GM18867 (cell line): ENCODE measurements around the gene DPEP2.
"Not testable (repeated sequence)": the region's sequence is repeated elsewhere in the genome, so short reads cannot be mapped to it uniquely, and the experiment has no call there.

Experiments
- ATAC-seq: cut with Tn5 transposase; IDR thresholded peaks from one replicate; pipeline ENCODE4 v1.9.1; 2021; ENCODE audit warnings: mild to moderate bottlenecking, moderate library complexity; ENCODE audit not compliant: unreplicated experiment

The DPEP2 gene

DNA sequence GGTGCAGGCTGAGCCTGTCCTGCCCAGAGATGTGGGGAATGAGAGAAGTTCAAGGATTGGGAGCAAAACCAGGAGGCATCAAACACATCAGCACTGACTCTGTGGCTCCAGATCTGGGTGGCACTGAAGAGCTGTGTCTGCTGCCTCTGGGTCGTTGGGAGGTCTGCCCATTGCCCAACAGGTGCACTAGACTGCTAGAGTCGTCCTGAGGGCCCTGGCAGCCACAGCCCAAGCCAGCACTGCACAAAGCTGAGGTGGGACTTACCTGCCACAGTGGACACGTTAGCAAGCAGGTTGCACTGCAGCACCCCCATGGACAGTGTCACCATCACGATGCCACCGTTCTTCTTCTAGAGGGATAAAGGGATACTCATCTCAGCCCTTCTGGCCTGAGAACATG lies 22.3 kb downstream of the DPEP2 start:
- ATAC-seq: no peak

DNA sequence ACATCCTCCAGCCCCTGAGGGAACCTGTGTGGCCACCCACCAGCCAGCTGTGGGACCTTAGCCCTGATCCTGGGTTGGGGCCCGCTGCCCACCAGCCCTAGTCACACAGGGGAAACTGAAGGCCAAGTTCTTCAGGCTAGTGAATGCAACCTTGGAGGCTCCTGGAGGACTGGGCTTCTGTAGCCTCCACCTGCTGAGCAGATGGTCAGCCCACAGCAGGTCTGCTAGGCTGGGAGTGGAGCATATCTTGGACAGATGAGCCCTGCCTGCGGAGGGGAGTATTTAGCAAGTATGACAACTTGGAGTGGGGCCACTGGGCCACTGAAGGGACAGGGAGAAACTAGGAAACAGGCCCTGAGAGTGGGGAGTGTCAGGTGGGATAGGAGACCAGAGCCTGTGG lies 23.1 kb downstream of the DPEP2 start:
- no peak for ATAC-seq

DNA sequence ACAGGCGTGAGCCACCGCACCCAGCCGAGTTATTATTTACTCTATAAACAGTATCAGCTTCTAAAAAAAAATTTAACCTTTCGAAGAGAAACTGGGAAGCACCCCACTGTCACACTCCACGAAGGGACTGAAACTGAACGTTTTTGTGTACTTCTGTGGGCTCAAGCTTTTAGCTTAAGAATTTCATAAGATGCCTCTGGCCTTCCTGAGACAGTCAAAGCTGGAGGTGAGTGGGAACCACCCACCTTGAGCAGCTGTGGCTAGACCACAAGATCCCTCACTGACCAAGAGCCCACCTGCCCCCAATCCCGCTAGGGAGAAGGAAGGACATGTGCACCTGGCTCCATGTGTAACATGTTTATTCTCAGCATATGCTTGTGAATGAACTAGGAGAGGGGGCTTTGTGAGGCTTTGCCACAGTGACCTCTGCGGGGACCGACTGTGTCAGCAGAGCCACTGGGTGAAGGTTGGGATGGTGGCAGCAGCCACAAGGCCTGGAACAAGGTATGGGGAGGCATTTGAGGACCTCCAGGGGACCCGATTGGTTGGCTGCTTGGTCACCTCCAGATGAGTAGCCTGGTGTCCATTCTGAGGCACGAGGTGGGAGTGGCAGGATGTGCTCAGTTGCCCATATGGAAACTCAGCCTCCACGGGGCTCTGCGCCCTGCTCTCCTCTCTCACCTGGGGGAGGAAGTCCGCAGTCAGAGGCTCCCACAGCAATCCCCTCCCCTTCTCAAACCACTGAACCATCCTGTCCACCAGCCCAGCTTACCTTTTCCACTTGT lies 23.8 kb downstream of the DPEP2 start:
- ATAC-seq: no peak

DNA sequence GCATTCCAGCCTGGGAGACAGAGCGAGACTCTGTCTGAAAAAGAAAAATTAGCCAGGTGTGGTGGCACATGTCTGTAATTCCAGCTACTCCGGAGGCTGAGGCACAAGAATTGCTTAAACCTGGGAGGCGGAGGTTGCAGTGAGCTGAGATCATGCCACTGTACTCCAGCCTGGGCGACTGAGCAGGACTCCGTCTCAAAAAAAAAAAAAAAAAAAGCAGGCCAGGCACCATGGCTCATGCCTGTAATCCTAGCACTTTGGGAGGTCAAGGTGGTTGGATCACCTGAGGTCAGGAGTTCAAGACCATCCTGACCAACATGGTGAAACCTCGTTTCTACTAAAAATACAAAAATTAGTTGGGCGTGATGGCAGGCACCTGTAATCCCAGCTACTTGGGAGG lies 27.0 kb downstream of the DPEP2 start:
- ATAC-seq: not testable (repeated sequence)

DNA sequence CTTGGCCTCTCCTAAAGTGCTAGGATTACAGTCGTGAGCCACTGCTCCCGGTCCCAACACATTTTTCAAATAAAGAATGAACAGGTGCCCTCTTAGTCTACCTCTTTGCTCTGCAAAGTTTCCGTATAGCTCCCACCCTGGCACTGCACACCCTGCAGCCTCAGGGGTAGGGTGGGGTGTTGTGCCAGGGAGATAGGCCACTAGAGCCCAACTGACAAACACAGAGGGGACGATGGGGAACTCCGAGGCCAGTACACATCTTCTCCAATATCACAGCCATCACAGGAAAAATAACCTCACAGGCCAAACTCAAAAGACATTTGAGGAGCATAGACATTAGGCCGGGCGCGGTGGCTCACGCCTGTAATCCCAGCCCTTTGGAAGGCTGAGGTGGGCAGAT lies 28.2 kb downstream of the DPEP2 start:
- ATAC-seq: no peak

DNA sequence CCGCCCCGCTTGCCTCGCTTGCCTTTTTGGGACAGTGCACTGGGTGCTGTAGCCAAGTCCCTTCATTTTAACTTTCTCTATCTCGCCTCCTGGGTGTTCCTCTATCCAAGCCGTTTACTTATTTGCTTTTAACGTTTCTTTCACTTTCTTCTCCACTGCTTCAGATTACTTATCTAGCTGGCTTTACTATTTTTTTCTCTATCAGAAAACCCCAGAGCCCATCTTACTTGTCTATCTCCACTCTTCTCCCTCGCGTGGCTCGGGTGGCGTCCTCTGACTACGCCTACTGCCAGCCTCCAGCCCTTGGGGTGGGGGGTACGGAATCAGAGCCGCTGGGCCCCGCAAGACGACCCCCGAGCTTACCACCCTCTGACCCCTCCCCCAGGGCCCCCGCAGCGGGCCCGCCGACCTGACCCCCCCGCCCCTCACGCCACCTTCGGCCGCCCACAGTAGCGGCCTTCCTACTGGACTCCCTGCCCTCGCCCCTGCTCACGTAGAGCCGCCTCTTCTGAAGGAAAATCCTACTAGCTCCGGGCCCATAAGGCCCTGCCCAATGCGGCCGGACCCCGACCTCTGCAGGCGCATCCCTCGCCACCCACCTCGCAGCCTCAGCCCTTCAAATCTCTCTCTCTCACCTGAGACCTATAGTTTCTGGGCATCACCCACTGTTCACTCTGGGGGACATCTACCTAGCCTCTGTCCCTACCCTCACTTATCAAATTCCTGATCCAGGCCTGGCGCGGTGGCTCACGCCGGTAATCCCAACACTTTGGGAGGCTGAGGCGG lies 29.8 kb downstream of the DPEP2 start:
- ATAC-seq: no peak

DNA sequence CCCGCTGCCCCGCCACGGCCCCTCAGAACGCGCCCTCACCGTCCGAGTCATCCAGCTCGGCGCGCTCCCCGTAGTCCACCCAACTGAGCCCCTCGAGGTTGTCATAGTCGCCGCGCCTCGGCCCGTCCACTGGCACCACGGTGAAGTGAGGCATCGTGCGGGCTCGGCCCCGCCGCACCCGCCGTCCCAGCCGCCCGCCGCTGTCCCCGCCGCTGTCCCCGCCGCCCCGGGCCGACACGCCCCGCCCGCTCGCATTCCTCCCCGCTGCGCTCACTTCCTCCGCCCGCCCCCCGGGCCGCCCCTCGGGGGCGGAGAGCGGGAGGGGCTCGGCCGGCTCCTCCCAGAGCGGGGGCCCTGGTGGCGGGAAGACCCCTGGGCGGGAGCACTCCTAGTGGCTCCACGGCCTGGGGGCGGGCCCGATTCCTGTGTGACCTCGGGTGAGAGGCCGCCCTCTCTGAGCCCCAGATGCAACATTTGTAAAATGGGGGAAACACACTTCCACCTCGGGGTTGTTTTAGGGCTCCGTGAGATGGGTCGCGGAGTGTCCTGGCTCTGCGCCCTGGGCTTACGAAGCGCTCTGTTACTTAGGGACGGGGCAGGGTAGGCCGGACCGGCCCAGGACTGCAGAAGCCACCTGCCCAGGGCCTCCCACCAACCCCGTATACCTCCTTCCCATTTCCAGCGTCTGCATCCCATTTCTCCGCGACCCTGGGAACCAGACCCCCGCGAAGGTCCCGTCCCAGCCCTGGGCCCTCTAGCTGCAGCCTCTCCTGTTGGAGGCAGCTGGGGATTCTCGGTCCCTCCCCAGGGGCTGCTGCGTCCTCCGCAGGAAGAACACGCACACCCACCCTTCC lies 30.7 kb downstream of the DPEP2 start, which contains the start of gene SLC12A4:
SLC12A4 (minus strand) TSS at position 238 of the 854 bp plus-strand sequence; CDS start at position 154, 84 bp downstream.
- ATAC-seq: peak; percentile 72

DNA sequence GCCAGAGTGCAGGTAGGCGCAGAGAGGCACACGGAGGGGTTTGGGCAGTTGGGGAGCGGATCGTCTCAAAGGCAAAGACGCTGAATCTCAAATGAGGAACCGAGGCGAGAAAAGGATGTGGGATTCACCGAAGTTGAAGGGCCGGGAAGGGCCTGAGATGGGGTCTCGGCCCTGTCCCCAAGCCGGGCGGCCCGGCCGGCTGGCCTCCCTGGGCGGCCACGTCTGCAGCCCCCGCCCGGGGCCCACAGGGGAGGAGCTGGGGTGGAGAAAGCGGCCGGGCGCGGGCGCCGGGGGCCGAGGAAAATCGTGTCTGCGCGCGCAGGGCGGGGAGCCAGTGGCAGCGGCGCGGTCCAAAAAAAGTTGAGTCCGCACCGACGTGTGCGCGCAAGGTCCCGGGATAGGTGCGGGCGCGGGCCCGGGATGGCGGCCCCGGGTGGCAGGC lies 31.3 kb downstream of the DPEP2 start:
- peak; percentile 33 for ATAC-seq

DNA sequence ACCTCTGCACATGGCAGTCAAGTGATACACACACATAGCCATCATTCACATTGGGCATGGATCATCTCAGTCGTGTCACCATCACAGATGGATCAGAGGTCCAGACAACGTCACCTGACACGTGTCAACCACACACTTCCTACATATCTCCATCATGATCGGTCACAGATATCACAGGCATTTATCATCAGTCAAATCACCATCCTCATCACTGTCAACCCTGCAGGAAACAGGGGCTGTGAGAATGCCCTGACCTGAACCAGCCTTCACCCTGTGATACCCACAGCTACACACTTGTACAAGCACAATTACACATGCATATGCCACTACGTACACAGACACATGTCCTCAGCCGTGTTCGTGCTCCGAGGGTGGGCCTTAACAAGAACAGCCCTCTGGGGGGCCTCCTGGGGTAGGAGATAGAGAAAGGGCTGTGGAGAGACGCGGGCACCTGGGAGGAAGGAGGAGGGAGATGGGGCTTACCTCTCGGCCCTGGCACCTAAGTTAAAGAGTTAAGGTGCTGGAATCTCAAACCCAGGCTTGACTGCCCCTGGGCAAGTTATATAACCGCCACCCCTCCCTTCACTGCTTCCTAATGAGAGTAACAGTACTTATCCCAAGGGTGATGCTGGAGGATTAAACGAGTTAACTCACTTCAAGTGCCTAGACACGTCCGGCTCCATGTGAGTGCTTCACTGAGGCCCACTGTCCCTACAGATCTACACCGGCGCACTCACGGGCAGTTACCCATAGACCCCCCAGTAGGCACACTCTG lies 31.9 kb downstream of the DPEP2 start:
- ATAC-seq: no peak

DNA sequence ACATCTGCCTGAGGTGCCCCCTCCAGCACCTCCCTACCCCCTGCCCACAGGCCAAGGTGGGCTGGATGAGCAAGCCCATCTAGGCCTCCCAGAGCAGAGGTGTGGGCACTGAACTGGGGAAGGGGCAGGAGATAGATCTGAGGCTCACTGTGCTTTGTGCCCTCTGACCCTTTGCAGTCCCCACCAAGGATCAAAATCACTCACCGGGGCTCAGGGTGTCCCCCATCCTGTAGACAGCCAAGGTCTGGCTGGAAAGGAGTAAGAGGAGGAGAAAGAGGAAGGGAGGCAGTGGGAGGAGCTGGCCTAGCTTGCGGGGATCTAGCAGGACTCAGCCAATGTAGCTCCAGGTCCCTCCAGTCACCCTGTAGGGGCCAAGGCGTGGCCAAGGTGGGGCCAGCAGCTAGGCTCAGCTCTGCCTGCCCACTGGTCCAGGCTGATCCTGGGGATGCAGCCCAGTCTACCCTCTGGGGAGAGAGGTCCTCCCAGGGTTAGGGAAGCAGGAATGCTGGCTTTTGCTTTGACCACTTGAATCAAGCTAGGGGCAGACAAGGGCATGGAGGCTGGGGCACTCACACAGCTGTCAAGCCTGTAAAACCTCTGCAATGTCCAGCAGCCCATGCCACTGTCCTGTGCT lies 32.6 kb downstream of the DPEP2 start:
- ATAC-seq: no peak

DNA sequence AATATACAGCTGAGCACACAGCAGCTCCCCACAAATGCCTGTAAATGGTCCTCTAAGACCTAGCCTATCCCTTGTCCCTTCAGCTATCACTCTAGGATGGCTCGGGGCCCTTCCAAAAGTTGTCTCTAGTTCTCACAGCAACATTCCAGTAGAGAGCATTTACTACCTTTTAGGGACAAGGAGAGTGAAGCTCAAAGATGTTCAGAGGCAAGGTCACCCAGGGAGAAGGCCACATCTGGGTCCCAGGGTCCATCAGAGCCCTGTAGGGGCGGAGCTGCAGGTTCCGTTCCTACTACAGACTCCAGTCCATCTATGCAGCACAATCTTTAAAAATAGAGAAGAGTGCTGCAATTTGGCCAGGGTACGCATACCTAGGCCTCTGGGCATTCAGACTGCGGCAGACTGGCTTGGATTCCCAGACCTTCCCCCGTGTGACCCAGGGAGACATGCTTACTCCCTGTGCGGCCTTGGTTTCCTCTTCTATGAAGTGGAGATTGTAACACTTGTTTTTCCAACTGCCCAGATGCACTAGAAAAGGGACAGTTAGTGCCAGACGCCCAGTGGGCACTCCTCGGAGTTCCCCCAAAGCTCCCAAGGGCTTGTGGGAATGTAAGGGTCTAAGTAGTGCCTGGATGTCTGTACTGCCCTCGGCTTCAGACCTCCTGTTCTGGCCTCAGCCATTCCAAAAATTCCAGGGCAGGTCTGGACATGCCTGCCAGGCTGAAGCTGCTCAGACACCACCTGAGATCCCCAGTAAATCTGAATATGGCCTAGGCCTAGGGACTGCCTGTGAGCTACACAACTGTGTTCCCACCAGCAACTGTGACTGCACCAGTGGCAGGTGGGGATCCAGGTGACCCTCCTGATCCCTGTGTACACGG lies 33.4 kb downstream of the DPEP2 start:
- ATAC-seq: no peak

DNA sequence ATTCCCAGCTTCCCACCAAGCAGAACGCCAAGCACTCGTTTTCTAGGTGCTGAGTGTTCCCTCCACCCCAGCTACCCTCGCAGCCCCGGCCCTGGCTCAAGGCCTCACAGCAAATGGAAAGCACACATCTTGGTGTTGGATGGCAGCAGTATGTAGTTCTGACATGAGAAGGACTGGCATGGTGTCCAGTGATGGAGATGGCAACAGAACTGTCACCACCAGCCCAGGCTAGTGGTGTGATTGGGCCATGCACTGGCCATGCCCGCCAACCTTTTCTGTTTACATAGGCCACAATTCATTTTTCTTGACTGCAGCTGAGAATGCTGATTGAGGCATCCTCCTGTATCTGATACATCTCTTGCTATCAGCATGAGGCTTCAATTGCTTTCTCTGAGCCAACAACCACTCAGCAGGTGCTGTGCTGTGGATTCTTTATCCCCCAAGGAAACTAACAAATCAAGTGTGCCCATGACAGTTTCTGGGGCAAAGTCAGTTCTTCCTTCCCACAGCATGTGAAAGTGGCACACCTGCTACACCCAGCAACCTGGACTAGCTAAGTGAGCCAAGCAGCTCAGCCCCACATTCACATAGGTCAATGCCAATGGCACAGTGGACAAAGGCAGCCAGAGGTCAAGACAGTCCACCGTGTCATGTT lies 34.7 kb downstream of the DPEP2 start:
- no peak for ATAC-seq

DNA sequence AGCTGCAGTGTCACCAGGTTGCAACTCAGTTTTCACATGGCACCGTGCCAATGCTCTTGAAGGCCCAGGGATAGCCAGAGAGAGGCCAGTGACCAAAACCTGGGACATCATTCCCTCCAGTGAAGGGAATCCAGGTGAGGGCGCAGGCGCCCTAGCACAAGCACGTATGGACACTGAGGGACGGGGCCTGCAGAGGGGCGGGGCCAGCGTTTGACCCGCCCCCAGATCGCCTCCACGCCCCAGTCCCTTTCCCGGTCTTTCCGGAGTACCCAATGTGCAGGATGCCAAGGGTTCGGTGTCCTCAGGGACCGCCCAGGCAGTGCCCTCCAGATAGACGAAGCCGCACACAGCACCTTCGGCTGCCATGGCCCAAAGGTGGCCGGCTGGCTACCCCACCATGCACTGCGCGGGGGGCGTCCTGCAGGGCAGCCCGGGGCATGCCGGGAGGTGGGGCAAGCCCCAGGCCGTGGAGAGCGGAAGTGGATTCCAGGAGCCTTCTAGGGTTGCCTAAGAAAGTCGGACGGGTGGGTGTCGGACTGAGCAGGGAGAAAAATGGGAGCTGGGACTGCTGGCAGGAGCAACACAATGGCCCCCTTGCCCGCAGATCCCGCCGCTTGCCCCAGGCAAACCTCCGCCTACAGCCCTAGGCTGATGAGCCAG lies 35.5 kb downstream of the DPEP2 start:
- ATAC-seq: no peak

DNA sequence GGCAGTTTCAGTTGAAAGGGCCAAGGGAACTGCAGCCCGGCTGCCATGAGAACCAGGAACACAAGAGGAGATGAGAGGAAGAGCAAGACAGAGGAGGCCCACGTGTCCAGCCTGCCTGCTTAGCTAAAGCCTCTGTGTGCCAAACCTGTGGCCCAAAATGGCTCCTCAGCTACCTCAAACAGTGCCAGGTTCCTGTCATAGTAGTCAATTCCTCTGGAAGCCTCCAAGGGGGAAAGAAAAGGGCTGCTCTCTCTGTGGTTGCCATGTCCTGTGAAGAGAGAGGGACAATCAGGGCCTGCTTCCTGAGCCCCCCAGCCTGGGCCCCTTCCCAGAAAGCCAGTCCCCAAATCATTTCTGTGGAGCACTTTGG lies 36.0 kb downstream of the DPEP2 start:
- no peak for ATAC-seq

DNA sequence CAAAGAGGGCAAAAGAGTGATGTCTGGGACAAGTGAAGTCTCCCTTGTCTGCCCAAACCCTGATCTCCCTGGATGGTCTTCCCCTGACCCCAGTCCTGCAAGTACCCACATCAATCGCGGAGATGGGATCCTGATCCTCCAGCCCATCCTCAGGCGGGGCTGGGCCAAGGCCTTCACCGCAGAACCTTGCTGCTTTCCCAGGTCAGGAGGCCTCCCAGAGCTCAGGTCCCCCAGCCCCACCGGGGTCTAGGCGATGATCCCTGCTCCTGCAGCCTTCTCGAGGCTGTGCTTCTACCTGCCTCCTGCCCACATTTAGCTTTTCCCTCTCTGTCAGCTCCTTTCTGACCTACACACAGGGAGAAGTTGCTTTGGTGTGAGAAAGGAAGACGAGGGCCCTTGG lies 37.1 kb downstream of the DPEP2 start:
- no peak for ATAC-seq

DNA sequence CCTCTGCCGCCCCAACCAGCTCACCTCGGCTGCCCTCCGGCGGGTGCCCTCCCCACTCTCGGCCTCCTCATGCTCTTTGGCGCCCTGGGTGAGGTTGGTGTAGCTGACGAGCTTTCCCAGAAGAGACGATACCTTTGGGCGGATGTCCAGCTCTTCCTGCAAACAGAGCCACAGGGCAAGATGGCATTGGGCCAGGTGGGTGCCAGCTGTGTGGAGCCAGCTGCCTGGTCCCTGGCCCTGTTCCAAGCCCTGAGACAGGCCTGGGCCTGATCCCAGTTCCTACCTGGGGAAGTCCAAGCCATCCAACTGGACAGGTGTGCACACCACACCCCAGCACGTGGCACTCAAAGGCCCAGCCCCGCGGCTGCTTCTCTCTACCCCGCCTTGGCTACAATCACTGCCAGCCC lies 37.7 kb downstream of the DPEP2 start:
- no peak for ATAC-seq

DNA sequence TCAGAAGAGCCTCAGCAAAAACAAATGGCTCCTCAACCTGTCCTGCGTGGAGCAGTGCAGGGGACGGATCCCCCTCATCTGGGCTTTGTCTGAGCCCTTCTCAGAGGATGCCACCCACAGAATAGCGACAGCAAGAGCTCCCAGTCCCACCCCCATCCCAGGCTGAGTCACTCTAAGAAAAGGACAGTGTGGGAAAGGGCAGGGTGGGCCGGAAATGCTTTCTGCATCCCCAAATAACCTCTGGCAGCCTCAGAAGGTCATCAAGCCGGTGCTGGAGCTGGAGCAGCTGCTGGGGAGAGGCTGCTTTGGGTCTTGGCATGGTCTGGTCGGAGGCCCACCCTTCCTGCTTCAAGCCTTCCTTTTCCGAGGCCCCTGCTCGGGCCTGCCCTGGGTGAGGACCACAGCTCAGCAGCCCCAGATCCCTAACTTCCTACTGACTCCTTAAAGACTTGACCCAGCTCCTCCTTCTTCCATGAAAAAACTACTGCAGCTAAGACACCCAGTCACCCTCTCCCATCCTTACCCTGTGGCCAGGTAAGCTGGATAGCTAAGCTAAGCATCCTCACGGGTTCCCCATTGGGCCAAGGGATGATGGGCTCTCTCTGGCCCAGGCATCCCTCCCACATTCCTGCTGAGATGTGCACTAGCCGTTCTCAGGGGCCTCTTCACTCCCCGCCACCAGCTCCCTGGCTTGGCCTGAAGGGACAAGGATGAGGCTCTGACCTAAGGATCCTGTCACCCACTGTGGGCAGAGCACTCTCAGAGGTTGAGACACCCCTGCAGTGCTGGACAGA lies 39.6 kb downstream of the DPEP2 start:
- no peak for ATAC-seq
